Hindlimb muscle (tissue), 1 donor: ENCODE data around the gene FLRT2. TPM values are rescaled to one million over a fixed set of nuclear protein-coding genes. Genes with fewer than 3 reads are reported as not detected.
A peak's percentile ranks its signal among the peaks of the same experiment; 100 is the strongest.

Experiments
- DNase-seq: peaks from one replicate; pipeline ENCODE4 v3.0.0-alpha.2; 2013
- polyA plus RNA-seq: library from polyadenylated mRNA; unstranded; fragments of 120-200 nt; gene quantifications from one replicate; pipeline ENCODE4 v1.2.1, GENCODE V29; 2013; ENCODE audit not compliant: insufficient read length

FLRT2 gene, protein sequence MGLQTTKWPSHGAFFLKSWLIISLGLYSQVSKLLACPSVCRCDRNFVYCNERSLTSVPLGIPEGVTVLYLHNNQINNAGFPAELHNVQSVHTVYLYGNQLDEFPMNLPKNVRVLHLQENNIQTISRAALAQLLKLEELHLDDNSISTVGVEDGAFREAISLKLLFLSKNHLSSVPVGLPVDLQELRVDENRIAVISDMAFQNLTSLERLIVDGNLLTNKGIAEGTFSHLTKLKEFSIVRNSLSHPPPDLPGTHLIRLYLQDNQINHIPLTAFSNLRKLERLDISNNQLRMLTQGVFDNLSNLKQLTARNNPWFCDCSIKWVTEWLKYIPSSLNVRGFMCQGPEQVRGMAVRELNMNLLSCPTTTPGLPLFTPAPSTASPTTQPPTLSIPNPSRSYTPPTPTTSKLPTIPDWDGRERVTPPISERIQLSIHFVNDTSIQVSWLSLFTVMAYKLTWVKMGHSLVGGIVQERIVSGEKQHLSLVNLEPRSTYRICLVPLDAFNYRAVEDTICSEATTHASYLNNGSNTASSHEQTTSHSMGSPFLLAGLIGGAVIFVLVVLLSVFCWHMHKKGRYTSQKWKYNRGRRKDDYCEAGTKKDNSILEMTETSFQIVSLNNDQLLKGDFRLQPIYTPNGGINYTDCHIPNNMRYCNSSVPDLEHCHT
- 104 TPM for polyA plus RNA-seq

DNA sequence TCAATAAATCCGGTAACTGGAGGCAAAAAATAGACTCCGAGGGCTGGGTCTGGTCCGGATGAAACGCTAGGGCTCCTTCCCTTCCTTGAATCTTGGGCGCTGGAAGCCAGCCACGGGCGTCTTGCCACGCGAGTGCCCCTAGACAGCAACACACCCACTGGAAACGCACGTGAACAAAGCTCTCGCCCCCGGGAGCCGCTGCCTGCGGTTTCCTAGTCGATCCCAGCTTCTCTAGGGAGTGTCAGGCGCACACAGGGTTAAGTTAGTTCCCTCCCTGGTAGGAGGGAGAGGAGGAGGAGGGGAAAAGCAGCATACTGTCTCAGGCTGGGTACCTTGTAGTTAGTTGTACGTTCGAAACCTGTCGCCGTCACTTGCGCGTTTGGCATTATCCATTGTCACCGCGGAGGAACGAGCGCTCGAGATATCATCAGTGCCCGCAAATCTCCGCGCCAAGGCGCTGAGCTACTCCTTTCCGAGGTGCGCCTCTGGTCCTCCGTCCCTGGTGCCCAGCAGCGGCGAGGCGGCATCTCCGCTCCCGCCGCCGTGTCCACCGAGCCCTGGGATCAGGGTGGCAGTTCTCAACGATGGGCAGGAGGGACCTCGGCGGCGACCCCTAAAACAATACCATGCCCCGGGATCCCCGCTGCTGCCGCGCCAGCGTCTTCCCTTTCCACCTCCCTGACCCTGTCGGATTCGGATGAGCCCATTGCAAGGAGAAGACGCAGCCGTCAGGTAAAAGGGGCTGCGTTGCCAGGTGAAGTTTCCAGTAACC is at the start of gene FLRT2:
Gene FLRT2 (plus strand): TSS at position 342 of the 772 bp plus-strand sequence. CDS start 91,371 bp downstream, outside the sequence.
- DNase-seq: peak; percentile 75

DNA sequence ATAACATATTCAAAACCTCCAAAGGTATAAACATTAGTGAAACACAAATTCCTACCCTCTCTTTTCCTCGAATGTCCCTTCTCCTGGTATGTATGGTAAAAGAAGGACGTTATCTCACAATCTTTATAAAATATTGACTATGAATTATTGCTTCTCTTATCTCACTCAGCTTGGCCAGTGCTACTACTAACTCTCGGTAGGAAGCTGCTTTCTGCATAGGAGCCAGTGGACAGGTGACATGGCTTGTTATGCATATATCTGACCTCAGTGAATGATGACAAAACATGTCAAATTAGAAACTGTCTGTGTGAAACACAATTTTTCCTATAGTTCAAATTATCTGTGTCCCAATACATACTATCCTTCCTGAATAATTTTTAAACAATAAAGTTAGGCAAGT is 48.5 kb upstream of the FLRT2 start:
- no peak for DNase-seq

DNA sequence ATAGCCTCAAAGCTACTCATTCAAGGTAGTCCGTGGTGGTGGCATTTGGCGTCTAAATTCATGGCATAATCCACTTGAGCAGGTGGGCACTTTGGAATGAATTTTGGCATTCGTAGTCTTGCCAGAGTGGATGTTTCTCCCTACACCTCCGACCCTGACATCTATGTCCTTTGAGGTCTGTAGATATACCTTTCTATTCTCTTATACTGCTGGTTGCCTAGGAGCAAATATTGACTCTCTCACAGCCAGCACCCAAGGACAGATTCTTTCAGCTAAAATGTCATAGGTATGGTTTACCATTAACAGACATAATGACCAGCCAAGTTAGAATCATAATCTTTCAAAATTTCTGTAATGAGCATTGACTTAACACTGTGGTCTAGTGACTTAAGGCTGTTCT is 47.4 kb upstream of the FLRT2 start:
- no peak for DNase-seq

DNA sequence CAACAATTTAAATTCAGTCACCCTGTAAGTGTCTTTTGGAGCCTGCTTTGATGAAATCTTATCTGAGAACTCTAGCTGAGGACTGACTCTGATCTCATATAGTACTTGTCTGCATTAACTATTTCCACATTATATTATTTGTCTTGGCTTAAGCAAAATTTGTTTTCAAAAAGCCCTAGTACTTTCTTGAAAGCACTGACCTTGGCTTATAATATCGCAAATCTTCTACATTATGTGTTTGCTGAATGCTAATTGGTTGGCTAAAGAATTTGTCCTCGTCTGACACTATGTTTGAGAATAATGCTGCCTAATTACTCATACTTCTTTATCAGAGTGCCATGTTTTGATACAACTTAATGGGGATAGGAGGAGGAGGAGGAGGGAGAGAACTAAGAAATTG is 46.9 kb upstream of the FLRT2 start:
- no peak for DNase-seq

DNA sequence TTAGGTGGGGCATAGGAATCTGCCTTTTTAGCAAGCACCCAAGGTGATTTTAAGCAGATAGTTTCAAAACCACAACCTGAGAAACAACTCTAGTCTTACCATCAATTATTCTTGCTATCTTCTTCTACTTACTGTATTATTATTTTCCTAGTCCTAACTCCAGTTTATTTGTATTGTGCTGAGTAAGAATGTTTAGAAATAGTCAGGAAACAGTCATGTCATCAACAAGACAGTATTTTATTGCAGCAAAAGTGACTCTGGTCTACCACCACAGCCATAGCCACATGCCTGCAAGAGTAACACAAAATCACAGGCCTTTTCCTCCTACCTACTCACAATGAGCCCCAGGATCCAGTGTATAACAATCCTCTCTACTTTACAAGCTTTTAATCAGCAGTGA is 46.3 kb upstream of the FLRT2 start:
- no peak for DNase-seq

DNA sequence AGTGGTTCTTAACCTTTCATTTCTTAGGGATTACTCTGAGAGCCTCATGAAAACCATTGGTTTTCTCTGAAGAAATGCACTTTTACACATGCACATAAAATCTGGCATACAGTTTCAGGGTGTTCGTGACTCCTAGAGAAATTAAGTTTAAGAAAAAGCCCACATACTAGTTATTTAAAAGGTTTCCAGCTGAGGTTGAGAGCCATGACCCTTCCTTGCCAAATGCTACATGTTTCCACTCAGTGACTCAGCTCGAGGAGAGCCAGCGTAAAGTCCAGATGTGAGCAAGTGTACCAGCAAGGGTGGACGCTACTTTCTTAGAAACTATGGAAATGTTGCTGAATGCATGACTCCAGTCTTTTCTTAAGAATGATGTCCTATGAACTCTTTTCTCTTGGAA is 42.7 kb upstream of the FLRT2 start:
- DNase-seq: no peak

DNA sequence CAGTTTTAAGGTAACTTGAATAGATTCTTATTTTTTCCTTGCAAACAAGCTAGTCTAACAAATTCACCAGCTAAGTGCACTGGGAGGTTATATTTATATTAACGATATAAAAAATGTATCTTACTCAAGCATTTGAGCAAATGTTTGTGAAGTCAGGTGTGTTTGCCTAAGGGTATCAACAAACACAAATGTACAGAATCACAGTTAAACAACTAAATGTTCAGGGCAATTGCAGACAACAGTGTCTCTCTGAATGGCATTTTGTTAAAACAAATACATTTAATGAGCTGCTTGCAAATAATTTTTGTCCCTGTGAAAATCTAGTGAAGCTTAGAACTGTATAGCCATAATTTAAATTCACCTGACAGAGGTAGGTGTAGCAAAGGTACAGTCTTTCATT is 28.2 kb upstream of the FLRT2 start:
- DNase-seq: no peak

DNA sequence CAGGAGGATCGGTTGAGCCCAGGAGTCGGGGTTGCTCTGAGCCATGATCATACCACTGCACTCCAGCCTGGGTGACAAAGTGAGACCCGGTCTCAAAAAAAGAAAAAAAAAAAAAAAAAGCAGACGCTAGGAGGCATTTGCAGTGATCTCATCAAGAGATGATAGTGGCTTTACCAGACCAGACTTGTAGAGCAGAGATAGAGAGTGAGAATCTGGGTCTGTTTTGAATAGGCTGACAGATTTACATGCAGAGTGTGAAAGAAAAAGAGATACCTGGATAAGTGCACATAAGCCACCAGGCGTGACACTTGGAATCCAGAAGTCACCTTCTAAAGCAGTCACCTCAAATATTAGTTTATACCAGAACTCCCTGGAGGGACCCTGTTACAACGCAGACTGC is 21.1 kb upstream of the FLRT2 start:
- DNase-seq: no peak

DNA sequence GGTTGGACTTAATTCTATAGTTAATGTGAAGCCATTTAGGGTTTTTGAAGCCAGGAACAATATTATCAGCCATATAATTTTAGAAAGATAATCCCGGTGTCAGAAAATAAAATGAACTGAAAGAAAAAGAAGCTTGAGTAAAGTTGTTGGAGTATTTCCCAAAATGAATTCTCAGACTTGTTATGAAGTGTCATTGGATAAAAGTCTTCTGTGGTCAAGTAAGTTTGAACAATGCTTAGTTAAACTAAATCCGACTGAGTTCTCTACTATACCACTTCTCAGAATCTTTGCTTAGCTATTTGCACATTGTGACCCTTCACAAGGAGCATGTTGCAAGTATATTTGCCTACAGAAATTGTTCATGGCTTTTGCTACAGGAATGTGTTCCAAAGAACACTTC is 17.5 kb upstream of the FLRT2 start:
- no peak for DNase-seq

DNA sequence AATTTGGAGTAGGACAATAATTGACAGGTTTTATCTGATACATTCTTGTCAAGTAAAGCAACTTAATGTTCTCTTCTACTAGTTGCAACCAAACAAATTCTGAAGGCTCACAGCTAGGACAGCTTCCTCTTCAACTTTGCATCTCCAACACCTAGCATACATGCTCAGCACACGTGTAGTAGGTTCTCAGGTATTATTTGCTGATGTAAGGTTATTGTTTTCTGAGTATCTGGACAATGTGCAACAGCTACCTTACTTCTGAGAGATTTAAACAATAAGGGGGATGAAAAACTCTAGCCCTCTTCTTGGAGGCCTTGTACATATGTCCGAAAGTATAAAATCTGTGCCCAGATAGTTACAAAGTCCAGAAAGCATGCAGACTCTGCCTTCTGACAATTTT is 15.5 kb upstream of the FLRT2 start:
- no peak for DNase-seq

DNA sequence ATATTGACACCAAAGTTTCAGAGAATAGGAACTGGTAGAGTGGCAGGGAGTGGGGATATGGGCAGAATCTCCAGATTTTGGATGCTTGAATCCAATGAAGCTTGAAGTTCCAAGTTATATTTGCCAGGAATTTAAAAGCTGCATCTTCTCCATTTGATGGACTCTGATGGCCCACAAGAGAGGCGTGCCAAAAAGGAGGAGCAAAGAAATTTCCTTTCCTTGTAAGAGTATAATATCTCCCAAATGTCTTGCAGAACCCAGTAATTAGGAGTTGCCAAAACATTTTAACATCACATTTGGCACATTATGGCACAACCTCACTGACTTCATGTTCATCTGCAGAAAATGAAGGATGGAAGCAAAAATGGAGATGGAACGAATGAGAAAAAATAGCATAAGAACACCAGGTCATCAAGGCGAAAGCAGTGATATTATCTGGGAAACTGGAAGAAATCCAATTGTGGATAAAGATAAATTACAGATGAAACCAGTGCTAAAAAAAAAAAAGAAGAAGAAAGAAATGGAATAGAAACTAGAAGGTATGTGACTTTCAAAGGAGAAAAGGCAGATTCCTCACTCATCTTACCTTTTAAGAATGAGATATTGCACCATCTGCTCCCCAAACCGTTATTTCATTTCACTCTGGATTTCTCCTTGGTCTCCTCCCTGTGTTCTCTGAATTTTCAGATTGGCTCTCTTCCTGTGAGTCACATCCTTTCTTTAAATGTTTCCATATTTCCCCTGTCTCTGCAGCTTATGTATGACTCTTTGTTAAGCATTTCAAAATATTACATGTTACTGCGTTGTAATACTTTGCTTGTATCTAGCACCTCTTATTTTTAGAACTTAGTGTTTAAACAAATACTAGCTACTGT is 13.5 kb upstream of the FLRT2 start:
- DNase-seq: peak; percentile 59

DNA sequence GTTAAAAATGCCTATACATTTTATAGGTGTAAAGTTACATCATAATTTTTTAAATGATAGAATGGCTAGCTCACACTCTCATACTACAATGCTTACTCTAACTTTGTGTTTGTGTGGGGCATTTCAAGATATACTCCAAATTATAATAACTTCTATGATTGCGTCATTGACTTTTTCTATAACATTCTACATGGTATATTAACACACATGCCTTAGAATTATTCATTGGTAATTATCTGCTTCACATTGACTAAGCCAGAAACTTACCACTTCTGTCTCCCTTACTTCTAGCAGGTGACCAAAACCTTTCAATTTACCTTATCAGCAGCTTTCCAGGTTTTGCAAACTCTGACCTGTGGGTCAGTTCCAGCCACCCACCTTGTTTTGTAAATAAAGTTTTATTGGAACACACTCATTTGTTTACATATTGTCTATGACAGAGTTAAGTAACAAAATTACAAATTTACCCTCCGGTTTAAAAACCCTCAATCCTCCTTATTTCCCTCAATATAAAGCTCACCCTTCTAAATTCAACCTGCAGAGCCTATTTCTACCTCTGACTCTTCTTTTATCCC is 12.7 kb upstream of the FLRT2 start:
- DNase-seq: no peak

DNA sequence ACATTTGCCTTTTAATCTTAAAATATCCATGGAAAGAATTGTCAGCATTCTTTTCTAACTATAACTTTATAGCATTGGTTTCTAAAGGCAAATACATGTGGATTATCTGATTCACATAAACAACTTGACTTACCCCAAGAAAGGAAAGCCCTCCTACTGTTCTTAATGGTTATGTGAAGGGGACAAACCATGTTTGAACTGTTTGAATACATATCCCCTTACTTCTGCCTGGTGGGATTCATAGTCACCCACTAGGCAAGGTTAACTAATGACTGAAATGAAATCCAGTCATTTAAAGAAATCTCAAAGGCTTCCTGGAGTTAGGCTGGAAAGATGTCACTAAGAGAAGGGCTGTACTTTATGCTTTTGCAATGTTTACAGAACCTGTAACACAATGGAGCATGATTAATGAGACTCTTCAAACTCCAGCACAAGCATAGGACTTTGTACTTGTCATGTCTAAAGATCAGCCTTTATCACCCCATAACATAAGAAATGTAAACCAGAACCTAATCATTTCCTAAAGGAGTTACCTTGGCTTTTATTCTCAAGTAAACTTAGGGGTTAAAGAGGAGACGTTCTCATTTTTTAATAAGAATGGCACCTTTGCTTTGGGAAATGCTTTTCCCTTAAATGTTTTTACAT is 10.2 kb upstream of the FLRT2 start:
- DNase-seq: no peak

DNA sequence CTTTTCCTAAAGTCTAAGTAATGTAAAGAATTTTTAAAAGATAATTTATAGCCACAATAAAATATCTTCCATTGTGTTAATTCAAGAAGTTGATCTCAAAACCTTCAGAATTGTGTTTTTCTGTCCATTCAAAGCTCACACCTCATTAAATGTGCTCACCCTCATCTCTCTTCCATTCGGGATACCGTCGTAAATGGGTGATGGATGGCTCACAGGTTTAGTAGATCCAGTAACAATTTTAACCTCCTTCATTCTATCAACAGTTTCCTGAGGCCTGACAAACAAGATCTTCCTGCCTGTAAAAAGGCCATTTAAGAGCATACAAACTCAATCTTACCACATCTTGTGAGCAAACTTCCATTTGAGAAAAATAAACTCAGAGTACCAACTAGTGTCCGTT is 9.4 kb upstream of the FLRT2 start:
- no peak for DNase-seq

DNA sequence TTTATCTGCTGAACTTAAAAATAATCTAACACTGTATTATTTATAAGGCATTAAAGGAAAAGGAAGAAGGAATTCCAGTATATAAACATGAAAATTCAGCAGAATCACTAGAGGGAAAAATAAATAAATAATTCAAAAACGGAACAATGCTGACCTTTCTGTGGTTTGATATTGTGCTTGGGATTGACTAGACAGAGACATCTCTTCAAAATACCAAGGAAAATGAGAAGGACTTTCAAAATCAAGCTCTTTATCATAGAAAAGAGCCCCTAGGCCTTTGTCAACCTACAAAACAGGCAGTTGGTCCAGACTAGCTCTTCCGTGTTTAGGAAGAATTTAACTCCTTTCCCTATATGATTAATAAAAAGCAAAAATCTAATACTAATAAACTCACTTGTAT is 6.3 kb upstream of the FLRT2 start:
- no peak for DNase-seq

DNA sequence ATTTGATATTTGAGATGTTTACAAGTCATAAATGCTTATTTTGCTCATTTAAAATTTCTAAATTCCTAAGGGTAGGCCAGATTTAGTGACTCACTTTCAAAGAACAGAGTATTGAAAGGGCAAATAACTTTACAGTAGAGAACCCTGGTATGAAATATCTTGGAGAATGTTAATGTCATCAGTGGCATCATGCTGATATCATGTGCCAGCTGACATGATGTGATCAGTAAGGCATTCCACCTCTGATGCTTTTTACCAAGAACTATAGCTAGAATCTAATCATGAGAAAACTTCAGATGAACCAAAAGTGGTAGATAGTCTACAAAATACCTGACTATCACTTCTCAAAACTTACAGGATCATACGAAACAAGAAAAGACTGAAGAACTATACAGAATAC is 2.9 kb upstream of the FLRT2 start:
- DNase-seq: no peak

DNA sequence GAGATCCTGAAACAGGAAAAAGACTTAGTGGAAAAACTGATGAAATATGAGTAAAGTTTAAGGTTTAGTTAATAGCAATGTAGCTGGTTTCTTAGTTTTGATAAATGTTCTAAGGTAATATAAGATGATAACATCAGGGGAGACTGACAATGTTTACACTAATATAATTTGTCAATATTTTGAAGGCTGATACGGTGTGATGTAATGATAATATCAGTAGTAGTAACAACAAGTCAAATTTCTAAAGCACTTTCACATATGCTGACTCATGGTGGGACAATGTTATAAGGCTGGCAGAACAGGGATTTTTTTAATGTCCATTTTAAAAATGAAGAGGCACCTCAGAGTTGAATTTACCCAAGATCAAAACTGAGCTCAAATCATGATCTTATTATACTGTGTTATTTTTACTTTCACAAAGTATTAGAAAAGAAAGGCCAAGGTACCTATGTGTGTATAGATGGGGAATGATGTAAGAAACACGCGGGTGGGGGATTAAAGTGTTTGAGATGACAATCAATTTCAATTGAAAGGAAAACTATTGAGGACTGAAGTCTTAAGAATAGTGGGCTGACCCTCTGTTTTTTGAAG is 2.4 kb upstream of the FLRT2 start:
- no peak for DNase-seq

DNA sequence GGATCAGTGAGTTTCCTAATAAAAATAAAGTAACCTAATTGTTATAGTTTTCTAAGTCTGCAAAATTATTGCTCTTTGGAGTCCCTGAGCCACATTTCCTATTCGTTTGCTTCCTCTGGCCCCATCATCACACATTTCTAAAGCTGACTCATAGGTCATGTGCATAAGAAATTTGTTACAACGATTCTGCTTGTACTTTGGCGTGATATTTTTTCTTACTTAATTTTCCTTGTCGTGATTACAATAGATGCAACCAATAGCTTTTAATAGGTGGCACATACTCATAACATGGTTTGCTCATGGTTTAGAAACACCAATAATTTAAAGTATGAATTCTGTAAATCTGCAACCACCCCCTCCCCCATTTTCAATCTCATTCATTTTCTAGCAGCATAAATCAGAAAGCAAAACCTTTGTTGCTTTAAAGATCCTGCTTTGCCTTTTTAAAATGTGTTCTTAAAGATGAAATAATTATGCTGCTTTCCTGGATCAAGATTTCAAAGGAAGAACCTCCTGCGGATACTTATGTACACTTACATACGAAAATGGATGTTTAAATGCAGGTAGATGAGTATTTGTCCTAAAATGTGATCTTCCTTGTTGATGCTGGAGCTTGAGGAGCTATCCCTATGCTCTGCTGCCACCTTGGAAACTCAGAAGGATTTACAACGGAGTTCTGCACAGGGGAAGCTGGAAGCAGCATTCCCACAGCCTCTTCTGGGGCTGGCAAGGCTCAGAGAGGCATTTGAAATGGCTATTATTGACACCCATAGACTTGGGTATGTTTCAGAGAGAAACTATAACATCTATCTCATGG is 1.7 kb upstream of the FLRT2 start:
- peak; percentile 84 for DNase-seq

DNA sequence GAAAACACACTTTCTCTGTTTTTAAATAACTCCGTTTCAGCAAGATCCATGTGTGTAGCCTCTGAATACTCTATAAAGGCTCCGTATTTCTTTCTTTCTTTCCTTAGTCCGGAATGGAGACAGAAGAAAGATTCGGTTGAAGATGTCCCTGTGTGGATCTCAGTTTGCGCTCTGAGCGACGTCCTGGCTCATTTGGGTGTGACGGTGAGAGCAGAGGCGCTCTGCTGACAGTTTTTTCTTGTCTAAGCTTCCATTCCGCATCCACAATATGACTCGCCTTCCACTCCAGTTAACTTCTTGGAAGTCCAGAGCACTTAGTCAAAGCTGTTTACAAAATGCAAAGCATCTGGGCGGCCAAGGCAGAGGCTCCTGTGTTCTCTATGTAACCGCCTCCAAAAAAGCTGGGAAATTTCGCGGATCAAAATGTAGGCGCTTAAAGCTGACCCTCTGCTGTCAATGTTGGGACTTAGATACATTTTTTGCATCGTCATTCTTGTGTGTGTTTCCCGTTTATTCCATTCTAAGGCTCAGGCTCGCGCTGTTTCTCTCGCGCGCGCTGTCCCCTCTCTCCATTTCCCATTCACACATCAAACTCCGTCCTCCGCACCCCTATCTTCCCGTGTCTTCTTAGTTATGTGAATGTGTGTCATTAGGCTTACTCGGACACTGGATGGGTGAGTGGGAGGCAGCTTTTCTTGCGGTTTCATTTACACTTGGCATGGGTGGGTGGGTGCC is 880 bp upstream of the FLRT2 start:
- DNase-seq: peak; percentile 67

DNA sequence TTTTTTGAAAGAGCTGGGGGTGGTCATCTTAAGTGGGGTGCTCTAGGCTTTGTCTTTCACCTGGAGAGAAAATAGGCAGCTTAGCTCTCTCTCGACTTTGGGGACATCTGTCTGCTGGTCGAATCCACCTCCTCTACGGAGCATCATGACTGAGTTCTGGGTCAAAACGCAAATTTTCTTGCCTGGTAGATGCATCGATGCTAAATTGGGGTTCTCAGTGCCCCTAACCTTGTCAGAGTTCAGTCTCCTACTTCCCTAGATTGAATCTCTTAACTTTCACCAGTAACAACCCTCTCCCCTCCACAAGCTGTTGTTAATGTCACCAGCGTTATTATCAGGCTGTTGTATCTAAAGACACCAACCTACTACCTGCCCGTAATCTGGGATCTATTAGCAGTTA is 682 bp downstream of the FLRT2 start:
- peak; percentile 47 for DNase-seq
